CD14-positive monocyte (primary cell): ENCODE results near the gene IZUMO1R. TPM values are rescaled to one million over a fixed set of nuclear protein-coding genes. Genes with fewer than 3 reads are reported as not detected.

Source experiments
- DNase-seq, 3 donors: peaks; one replicate each; pipeline ENCODE4 v3.0.0-alpha.2; 2011 to 2022
- H2AFZ ChIP-seq: 2 replicates; pipeline ENCODE4 v1.6.0; 2012; ENCODE audit warnings: mild to moderate bottlenecking, low read depth, low read length, inconsistent platforms; ENCODE audit not compliant: insufficient read depth, poor library complexity, severe bottlenecking
- H3K27ac ChIP-seq, 2 donors: 1 replicate in 1 of 2; 2 replicates in 1 of 2; pipeline ENCODE4 v1.5.1; 2012 to 2013; ENCODE audit warnings: low read length in 2 of 2, control low read depth in 1 of 2, inconsistent platforms in 1 of 2, low read depth in 1 of 2, mild to moderate bottlenecking in 1 of 2
- H3K27me3 ChIP-seq, 2 donors: one replicate each; pipeline versions ENCODE4 v1.6.0 to v1.6.1; 2011 to 2013; ENCODE audit warnings: low read length in 2 of 2; ENCODE audit not compliant: control insufficient read depth in 2 of 2, insufficient read depth in 2 of 2
- H3K36me3 ChIP-seq, 2 donors: replicated peaks in 1 of 2; 1 replicate in 1 of 2; 2 replicates in 1 of 2; pipeline versions ENCODE4 v1.5.1 to v1.6.1; 2012 to 2013; ENCODE audit warnings: low read length in 2 of 2, control low read depth in 1 of 2, inconsistent platforms in 1 of 2, mild to moderate bottlenecking in 1 of 2; ENCODE audit not compliant: insufficient read depth in 2 of 2, control insufficient read depth in 1 of 2
- H3K4me1 ChIP-seq, 2 donors: 1 replicate in 1 of 2; 2 replicates in 1 of 2; pipeline versions ENCODE4 v1.5.1 to v1.6.1; 2012 to 2013; ENCODE audit warnings: low read length in 2 of 2, control low read depth in 1 of 2, inconsistent platforms in 1 of 2, mild to moderate bottlenecking in 1 of 2, moderate library complexity in 1 of 2; ENCODE audit not compliant: insufficient read depth in 2 of 2, control insufficient read depth in 1 of 2
- H3K4me2 ChIP-seq: replicated peaks from 2 replicates; pipeline ENCODE3; 2012; ENCODE audit warnings: low read length, moderate library complexity, mild to moderate bottlenecking; ENCODE audit not compliant: poor library complexity, severe bottlenecking; ENCODE audit errors: extremely low read depth
- H3K4me3 ChIP-seq, 3 experiments: fragments of 200-600 bp in 1 of 3; sonication (generic) in 1 of 3; replicated peaks in 1 of 3; 1 replicate in 2 of 3; 2 replicates in 1 of 3; pipeline ENCODE4 v1.5.1; 2011 to 2013; ENCODE audit warnings: low read length in 3 of 3, mild to moderate bottlenecking in 3 of 3, control low read depth in 2 of 3, low read depth in 2 of 3, inconsistent platforms in 1 of 3, moderate library complexity in 1 of 3
- H3K79me2 ChIP-seq: 2 replicates; pipeline ENCODE4 v1.6.0; 2012; ENCODE audit warnings: mild to moderate bottlenecking, control low read depth, inconsistent platforms, low read length, moderate library complexity; ENCODE audit not compliant: insufficient read depth
- H3K9ac ChIP-seq: 2 replicates; pipeline ENCODE4 v1.6.0; 2017; ENCODE audit warnings: low read length, mild to moderate bottlenecking; ENCODE audit not compliant: insufficient read depth, poor library complexity, severe bottlenecking
- H3K9me3 ChIP-seq, 2 donors: replicated peaks in 1 of 2; 1 replicate in 1 of 2; 2 replicates in 1 of 2; pipeline versions ENCODE4 v1.5.1 to v1.6.1; 2012 to 2013; ENCODE audit warnings: low read length in 2 of 2, control low read depth in 1 of 2; ENCODE audit not compliant: control insufficient read depth in 1 of 2, insufficient read depth in 1 of 2
- H4K20me1 ChIP-seq: 2 replicates; pipeline ENCODE4 v1.6.0; 2012; ENCODE audit warnings: mild to moderate bottlenecking, low read length, control low read depth, moderate library complexity; ENCODE audit not compliant: insufficient read depth
- H3K27ac Mint-ChIP-seq, 7 donors: one replicate each; pipeline ENCODE4 v1.8.0; 2020; ENCODE audit warnings: mild to moderate bottlenecking in 7 of 7, mixed read lengths in 7 of 7, moderate library complexity in 6 of 7, inconsistent platforms in 2 of 7
- H3K27me3 Mint-ChIP-seq, 3 donors: one replicate each; pipeline ENCODE4 v1.8.0; 2021 to 2022; ENCODE audit warnings: low read depth in 3 of 3, mild to moderate bottlenecking in 3 of 3, mixed read lengths in 3 of 3, moderate library complexity in 3 of 3, inconsistent platforms in 1 of 3
- H3K36me3 Mint-ChIP-seq, 2 donors: one replicate each; pipeline ENCODE4 v1.8.0; 2020; ENCODE audit warnings: mixed read lengths in 2 of 2, inconsistent platforms in 1 of 2, mild to moderate bottlenecking in 1 of 2
- H3K4me1 Mint-ChIP-seq: one replicate; pipeline ENCODE4 v1.8.0; 2020; ENCODE audit warnings: mild to moderate bottlenecking, mixed read lengths
- H3K4me3 Mint-ChIP-seq, 2 donors: one replicate each; pipeline ENCODE4 v1.8.0; 2020; ENCODE audit warnings: mild to moderate bottlenecking in 2 of 2, mixed read lengths in 2 of 2, moderate library complexity in 1 of 2
- H3K9me3 Mint-ChIP-seq, 7 donors: one replicate each; pipeline ENCODE4 v1.8.0; 2020 to 2022; ENCODE audit warnings: mixed read lengths in 7 of 7, mild to moderate bottlenecking in 6 of 7, moderate library complexity in 6 of 7, inconsistent platforms in 2 of 7
- CTCF ChIP-seq: fragments of 200-600 bp; IDR thresholded peaks from one replicate; pipeline ENCODE4 v1.8.0; 2022; ENCODE audit warnings: antibody characterized with exemption, mild to moderate bottlenecking
- WGBS: methylation state at CpG from one replicate; pipeline ENCODE4 v1.1.5; 2013; ENCODE audit warnings: missing lambda C conversion rate; ENCODE audit not compliant: insufficient coverage; 5-methylcytosine and 5-hydroxymethylcytosine counted together
- intact Hi-C, 2 donors: fragments of 100-400 bp; cut with micrococcal nuclease; formaldehyde crosslinking; loops; one replicate each; pipeline versions ENCODE4 v1.15.0 to v1.15.1; 2023
- polyA plus RNA-seq, 3 donors: library from polyadenylated mRNA; depleted of rRNA in 1 of 3; unstranded in 2 of 3; stranded (reverse) in 1 of 3; fragments of 300-500 nt in 2 of 3; fragments of >200 nt in 1 of 3; fragmentation: Illumina TruSeq in 2 of 3; gene quantifications; 1 replicate in 2 of 3; 2 replicates in 1 of 3; pipeline ENCODE4 v1.2.3, GENCODE V29; 2012 to 2021

The IZUMO1R gene
- polyA plus RNA-seq, 3 donors = not detected

- no peak overlapping the region for H2AFZ ChIP-seq
- no peaks in the 10 kb centered on the region for H4K20me1 ChIP-seq
- H3K36me3 ChIP-seq = no peaks in the 10 kb centered on the region
- intact Hi-C loops = no loop called here
- Mint-ChIP-seq H3K4me3 (no peak overlapping the region), H3K27ac (no peak overlapping the region), H3K27me3 (peaks cover 0 to 14% (median 10%) of the 10 kb centered on the region in 3 donors), H3K9me3 (peaks cover 0 to 14% (median 3%) of the 10 kb centered on the region in 7 donors), H3K36me3 (no peaks in the 10 kb centered on the region), H3K4me1 (no peaks in the 10 kb centered on the region)
- no peaks in the 10 kb centered on the region for H3K4me1 ChIP-seq
- TF ChIP-seq CTCF = no peak
- no peaks in the 10 kb centered on the region for H3K27me3 ChIP-seq
- no peaks in the 10 kb centered on the region for H3K79me2 ChIP-seq
- no peak overlapping the region for H3K27ac ChIP-seq
- WGBS = 93% methylated on average over 3 of the region's 5 CpGs
- H3K9me3 ChIP-seq = no peaks in the 10 kb centered on the region
- no peak for DNase-seq
- H3K9ac ChIP-seq = no peak overlapping the region
- no peak overlapping the region for H3K4me3 ChIP-seq
- H3K4me2 ChIP-seq = no peak overlapping the region
Observed at GRCh38 chr11:94310191-94310875, 6.0 kb downstream of the IZUMO1R start.

GRCh38 chr11:94312339-94312738, 8.0 kb downstream of the IZUMO1R start:
- DNase-seq = no peak
- Histone ChIP-seq H2AFZ (no peak overlapping the region), H3K79me2 (no peaks in the 10 kb centered on the region), H3K9ac (no peak overlapping the region), H3K27ac (no peak overlapping the region), H3K4me3 (no peak overlapping the region), H3K27me3 (no peaks in the 10 kb centered on the region), H3K4me1 (no peaks in the 10 kb centered on the region), H4K20me1 (no peaks in the 10 kb centered on the region), H3K36me3 (no peaks in the 10 kb centered on the region), H3K4me2 (no peak overlapping the region), H3K9me3 (no peaks in the 10 kb centered on the region)
- peaks cover 0 to 17% (median 12%) of the 10 kb centered on the region in 3 donors for H3K27me3 Mint-ChIP-seq
- no peak for TF ChIP-seq CTCF
- intact Hi-C loops = no loop called here
- peaks cover 0 to 14% (median 4%) of the 10 kb centered on the region in 7 donors for H3K9me3 Mint-ChIP-seq
- no peak overlapping the region for H3K27ac Mint-ChIP-seq
- H3K4me3 Mint-ChIP-seq = no peak overlapping the region
- no peaks in the 10 kb centered on the region for H3K4me1 Mint-ChIP-seq
- 33% methylated on average over 1 of the region's 4 CpGs for WGBS
- H3K36me3 Mint-ChIP-seq = no peaks in the 10 kb centered on the region
